ENCODE results near the gene SELENOV. TPM values are rescaled to one million over a fixed set of nuclear protein-coding genes. Genes with fewer than 3 reads are reported as not detected.

SELENOV gene
- total and polyA plus RNA-seq, 8 donors, result not detected

DNA sequence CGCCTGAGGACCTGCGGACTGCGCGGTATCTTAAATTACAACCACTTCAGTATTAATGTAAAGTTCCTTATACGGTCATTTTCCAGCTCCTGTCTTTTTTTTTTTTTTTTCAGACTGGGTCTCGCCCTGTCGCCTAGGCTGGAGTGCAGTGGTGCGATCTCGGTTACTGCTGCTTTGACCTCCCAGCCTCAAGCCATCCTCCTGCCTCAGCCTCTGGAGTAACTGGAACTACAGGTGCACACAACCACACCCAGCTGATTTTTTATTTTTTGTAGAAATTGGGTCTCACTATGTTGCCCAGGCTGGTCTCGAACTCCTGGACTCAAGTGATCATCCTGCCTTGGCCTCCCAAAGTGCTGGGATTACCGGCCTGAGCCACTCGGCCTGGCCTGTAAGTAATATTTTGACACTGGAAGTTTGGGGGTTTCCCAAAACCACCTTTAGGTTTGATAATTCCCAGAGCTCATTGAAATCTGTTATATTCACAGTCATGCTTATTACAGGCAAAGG lies 18.1 kb downstream of the SELENOV start:
- DNase-seq (no peak), FAIRE-seq (no peak), ATAC-seq (peak in 3 of 4 donors; percentile 5 to 9 (median 9))
- H3K9me3 ChIP-seq, result no peaks in the 10 kb centered on the region
- no peaks in the 10 kb centered on the region for H3K27me3 ChIP-seq
- intact Hi-C loops (cut with DNase I), result loop anchor here in 2 of 3 donors (10.0 kb wide), 3 partner anchors 88 to 428 kb away; partner anchors contain the start of genes MED29 (in 1 of the 2), PAF1 (in 1 of the 2) and SUPT5H (in 1 of the 2)
- H3K4me1 ChIP-seq, result peaks cover under 1 to 8% (median 4%) of the 10 kb centered on the region in 3 donors
- H3K4me3 ChIP-seq, result peak overlapping the region in 2 of 4 donors; percentile 89 to 92
- no peaks in the 10 kb centered on the region for H3K36me3 ChIP-seq
- 16 to 18% methylated on average over 12 of the region's 12 CpGs for WGBS, 2 donors
- TF ChIP-seq, protein P1, sequence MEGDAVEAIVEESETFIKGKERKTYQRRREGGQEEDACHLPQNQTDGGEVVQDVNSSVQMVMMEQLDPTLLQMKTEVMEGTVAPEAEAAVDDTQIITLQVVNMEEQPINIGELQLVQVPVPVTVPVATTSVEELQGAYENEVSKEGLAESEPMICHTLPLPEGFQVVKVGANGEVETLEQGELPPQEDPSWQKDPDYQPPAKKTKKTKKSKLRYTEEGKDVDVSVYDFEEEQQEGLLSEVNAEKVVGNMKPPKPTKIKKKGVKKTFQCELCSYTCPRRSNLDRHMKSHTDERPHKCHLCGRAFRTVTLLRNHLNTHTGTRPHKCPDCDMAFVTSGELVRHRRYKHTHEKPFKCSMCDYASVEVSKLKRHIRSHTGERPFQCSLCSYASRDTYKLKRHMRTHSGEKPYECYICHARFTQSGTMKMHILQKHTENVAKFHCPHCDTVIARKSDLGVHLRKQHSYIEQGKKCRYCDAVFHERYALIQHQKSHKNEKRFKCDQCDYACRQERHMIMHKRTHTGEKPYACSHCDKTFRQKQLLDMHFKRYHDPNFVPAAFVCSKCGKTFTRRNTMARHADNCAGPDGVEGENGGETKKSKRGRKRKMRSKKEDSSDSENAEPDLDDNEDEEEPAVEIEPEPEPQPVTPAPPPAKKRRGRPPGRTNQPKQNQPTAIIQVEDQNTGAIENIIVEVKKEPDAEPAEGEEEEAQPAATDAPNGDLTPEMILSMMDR (IDR thresholded peaks at IDR 0.05), result no peak
- H3K27ac ChIP-seq, result no peak overlapping the region

GRCh38 chr19:39533791-39534190 lies 18.9 kb downstream of the SELENOV start:
- intact Hi-C loops (cut with DNase I), result loop anchor here in 2 of 3 donors (10.0 kb wide), 3 partner anchors 89 to 429 kb away; partner anchors contain the start of genes MED29 (in 1 of the 2), PAF1 (in 1 of the 2) and SUPT5H (in 1 of the 2)
- no peaks in the 10 kb centered on the region for H3K27me3 ChIP-seq
- H3K27ac ChIP-seq, result no peak overlapping the region
- ATAC-seq, result no peak
- 48 to 59% methylated on average over 3 of the region's 3 CpGs for WGBS, 2 donors
- H3K4me1 ChIP-seq, result peaks cover 8 to 12% (median 8%) of the 10 kb centered on the region in 3 donors
- no peak for FAIRE-seq
- TF ChIP-seq, protein P1 (IDR thresholded peaks at IDR 0.05), result no peak
- no peaks in the 10 kb centered on the region for H3K36me3 ChIP-seq
- no peak for DNase-seq
- H3K9me3 ChIP-seq, result no peaks in the 10 kb centered on the region
- H3K4me3 ChIP-seq, result no peak overlapping the region

GRCh38 chr19:39539165-39539517 lies 24.2 kb downstream of the SELENOV start:
- TF ChIP-seq, protein P1 (IDR thresholded peaks at IDR 0.05), result no peak
- ATAC-seq, result no peak
- no peak for DNase-seq
- FAIRE-seq, result no peak
- WGBS, 2 donors, result 1% methylated on average over 10 of the region's 10 CpGs
- intact Hi-C loops (cut with DNase I), result loop anchor here in 2 of 3 donors (10.0 kb wide), 3 partner anchors 94 to 434 kb away; partner anchors contain the start of genes MED29 (in 1 of the 2), PAF1 (in 1 of the 2) and SUPT5H (in 1 of the 2)
- Histone ChIP-seq H3K4me1 (peaks cover 0 to 11% (median 10%) of the 10 kb centered on the region in 3 donors), H3K27me3 (no peaks in the 10 kb centered on the region), H3K9me3 (no peaks in the 10 kb centered on the region), H3K4me3 (peak overlapping the region; percentile 62 to 91 (median 84)), H3K36me3 (no peaks in the 10 kb centered on the region), H3K27ac (peak overlapping the region; percentile 71 to 90 (median 84))

GRCh38 chr19:39539518-39540332 lies 24.8 kb downstream of the SELENOV start, which contains the start of gene EID2:
TSS of gene EID2 (minus strand) at chr19:39540161. CDS start at chr19:39540079, 82 bp downstream.
- TF ChIP-seq, protein P1 (IDR thresholded peaks at IDR 0.05), result peak; percentile 68 to 89 (median 78)
- Histone ChIP-seq H3K27ac (peak within 1 kb of the TSS; percentile 71 to 90 (median 84)), H3K27me3 (no peaks in the 10 kb centered on the region), H3K9me3 (no peaks in the 10 kb centered on the region), H3K4me1 (peaks cover 0 to 11% (median 10%) of the 10 kb centered on the region in 3 donors), H3K36me3 (no peaks in the 10 kb centered on the region), H3K4me3 (peak within 1 kb of the TSS; percentile 62 to 91 (median 84))
- ATAC-seq (peak; percentile 98 to 99 (median 98)), FAIRE-seq (peak; percentile 92), DNase-seq (peak; percentile 91 to 99 (median 96))
- intact Hi-C loops (cut with DNase I), result loop anchor here in 2 of 3 donors (10.0 kb wide), 3 partner anchors 95 to 435 kb away; partner anchors contain the start of genes MED29 (in 1 of the 2), PAF1 (in 1 of the 2) and SUPT5H (in 1 of the 2)
- WGBS, 2 donors, result 0% methylated on average over 64 to 84 of the region's 84 CpGs
